ENCODE results near the gene PGA5. TPM values are rescaled to one million over a fixed set of nuclear protein-coding genes. Genes with fewer than 3 reads are reported as not detected.

The PGA5 gene
- total RNA-seq, 1 donor, result not detected

DNA sequence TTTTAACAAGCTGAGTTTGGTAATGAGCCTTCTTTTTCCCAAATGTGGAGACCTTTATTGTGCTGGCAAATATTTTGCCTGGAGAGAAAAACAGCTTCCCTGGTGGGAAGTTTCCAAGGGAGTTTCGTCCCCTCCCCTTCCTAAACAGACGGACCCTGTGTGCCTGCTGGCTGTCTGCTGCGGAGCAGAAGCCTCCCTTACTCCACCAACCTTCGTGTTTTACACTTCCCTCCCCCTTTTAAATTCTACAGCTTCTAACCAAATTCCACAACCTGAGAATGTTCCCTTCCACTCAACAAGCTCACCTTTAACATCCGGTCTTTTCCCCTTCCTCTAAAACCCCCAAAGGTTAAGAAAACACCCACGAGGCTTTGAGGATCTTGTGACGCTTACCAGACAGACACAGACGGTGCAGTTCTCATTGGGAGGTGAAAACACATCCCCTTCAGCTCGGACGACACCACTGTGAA, 37.1 kb downstream of the PGA5 start:
- Histone ChIP-seq H3K4me3 (ENCODE audit: insufficient read depth, low read length) (no peak overlapping the region), H3K9me3 (ENCODE audit: low read depth, low read length) (no peaks in the 10 kb centered on the region), H3K79me2 (ENCODE audit: insufficient read depth, low read length) (no peaks in the 10 kb centered on the region), H4K20me1 (ENCODE audit: insufficient read depth, low read length) (peaks cover 4% of the 10 kb centered on the region), H2AFZ (ENCODE audit: low read length) (no peak overlapping the region), H3K36me3 (ENCODE audit: insufficient read depth, low read length) (peaks cover 3% of the 10 kb centered on the region), H3K27me3 (ENCODE audit: insufficient read depth, low read length) (peaks cover 9% of the 10 kb centered on the region), H3K4me1 (ENCODE audit: insufficient read depth, low read length) (peaks cover 3% of the 10 kb centered on the region), H3K4me2 (ENCODE audit: insufficient read depth, low read length) (no peak overlapping the region), H3K27ac (ENCODE audit: low read depth, low read length) (no peak overlapping the region)
- TF ChIP-seq, protein P1, sequence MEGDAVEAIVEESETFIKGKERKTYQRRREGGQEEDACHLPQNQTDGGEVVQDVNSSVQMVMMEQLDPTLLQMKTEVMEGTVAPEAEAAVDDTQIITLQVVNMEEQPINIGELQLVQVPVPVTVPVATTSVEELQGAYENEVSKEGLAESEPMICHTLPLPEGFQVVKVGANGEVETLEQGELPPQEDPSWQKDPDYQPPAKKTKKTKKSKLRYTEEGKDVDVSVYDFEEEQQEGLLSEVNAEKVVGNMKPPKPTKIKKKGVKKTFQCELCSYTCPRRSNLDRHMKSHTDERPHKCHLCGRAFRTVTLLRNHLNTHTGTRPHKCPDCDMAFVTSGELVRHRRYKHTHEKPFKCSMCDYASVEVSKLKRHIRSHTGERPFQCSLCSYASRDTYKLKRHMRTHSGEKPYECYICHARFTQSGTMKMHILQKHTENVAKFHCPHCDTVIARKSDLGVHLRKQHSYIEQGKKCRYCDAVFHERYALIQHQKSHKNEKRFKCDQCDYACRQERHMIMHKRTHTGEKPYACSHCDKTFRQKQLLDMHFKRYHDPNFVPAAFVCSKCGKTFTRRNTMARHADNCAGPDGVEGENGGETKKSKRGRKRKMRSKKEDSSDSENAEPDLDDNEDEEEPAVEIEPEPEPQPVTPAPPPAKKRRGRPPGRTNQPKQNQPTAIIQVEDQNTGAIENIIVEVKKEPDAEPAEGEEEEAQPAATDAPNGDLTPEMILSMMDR (IDR thresholded peaks at IDR 0.05; ENCODE audit: extremely low read depth, low read depth, low read length), result no peak
- no peak for DNase-seq (ENCODE audit: insufficient read length, low spot score, missing footprints)

DNA sequence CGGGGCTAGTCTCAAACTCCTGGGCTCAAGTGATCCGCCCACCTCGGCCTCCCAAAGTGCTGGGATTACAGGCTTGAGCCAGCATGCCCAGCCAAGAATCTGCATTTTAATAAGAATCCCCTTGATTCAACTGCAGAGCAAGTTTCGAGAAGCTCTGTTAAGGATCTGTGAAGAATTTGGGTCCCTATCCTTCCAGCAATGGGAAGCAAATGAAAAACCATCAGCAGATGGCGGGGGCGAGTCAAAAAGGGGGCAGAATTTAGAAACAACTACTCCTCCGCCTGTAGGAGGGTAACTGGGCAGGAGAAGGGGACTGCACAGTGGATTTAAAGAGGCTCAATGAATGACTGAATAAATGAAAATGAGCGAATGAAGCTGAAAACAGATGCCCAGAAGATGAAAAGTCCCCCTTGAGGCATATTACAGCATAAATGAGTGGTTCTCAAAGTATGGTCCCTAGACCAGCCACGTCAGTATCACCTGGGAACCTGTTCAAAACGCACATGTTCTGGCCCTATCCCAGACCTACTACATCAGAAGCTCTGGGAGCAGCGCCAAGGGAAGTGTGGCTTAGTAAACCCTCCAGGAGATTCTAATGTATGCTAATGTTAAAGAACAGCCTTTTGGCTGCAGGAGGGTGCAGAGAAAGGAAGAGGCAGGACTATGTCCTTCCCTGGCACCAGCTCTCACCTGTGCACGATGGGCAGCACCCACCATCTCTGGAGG, 39.1 kb downstream of the PGA5 start:
- no peak overlapping the region for H3K4me3 ChIP-seq (ENCODE audit: insufficient read depth, low read length)
- no peaks in the 10 kb centered on the region for H3K9me3 ChIP-seq (ENCODE audit: low read depth, low read length)
- peaks cover 15% of the 10 kb centered on the region for H3K36me3 ChIP-seq (ENCODE audit: insufficient read depth, low read length)
- DNase-seq (ENCODE audit: insufficient read length, low spot score, missing footprints), result peak; percentile 49
- H3K27ac ChIP-seq (ENCODE audit: low read depth, low read length), result no peak overlapping the region
- no peaks in the 10 kb centered on the region for H3K79me2 ChIP-seq (ENCODE audit: insufficient read depth, low read length)
- H2AFZ ChIP-seq (ENCODE audit: low read length), result no peak overlapping the region
- peaks cover 3% of the 10 kb centered on the region for H3K4me1 ChIP-seq (ENCODE audit: insufficient read depth, low read length)
- H4K20me1 ChIP-seq (ENCODE audit: insufficient read depth, low read length), result peaks cover 4% of the 10 kb centered on the region
- H3K4me2 ChIP-seq (ENCODE audit: insufficient read depth, low read length), result no peak overlapping the region
- peaks cover 9% of the 10 kb centered on the region for H3K27me3 ChIP-seq (ENCODE audit: insufficient read depth, low read length)
- TF ChIP-seq, protein P1 (IDR thresholded peaks at IDR 0.05; ENCODE audit: extremely low read depth, low read depth, low read length), result no peak

DNA sequence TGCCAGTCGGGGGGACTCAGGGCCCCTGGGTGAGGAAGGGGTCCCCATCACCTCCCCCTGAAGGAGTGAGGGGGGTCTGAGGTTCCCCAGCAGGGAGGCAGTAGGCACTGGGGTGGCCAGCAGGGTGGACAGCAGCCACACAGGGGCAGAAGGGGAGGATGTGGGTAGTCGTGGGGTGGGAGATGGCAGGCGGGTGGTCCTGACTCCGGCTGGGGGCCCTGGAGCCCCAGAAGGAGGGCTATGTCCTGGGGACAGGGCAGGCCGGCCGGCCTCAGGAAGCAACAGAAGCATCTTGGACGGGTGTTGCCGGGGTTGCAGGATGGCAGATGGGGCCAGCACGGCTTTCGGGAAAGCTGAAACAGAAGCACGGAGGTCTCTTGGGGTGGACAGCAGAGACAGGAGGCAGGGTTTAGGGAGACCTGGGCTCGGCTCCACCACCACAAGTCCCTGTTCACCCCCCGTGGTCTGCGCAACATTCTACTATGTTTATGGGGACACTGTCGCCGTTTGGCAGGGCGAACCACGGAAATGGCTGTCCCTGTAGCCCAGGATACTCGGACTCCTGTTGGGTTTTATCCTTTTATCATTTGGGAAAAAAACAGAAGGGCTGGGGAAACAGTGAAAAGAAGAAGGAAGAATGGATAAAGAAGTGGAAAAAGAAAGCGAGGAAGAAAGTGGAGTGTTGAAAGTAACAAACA, 40.1 kb downstream of the PGA5 start:
- H3K4me2 ChIP-seq (ENCODE audit: insufficient read depth, low read length), result peak overlapping the region; percentile 79
- H3K4me1 ChIP-seq (ENCODE audit: insufficient read depth, low read length), result peaks cover 3% of the 10 kb centered on the region
- no peak for DNase-seq (ENCODE audit: insufficient read length, low spot score, missing footprints)
- H2AFZ ChIP-seq (ENCODE audit: low read length), result no peak overlapping the region
- peaks cover 19% of the 10 kb centered on the region for H3K36me3 ChIP-seq (ENCODE audit: insufficient read depth, low read length)
- H3K9me3 ChIP-seq (ENCODE audit: low read depth, low read length), result no peaks in the 10 kb centered on the region
- no peak overlapping the region for H3K27ac ChIP-seq (ENCODE audit: low read depth, low read length)
- H3K4me3 ChIP-seq (ENCODE audit: insufficient read depth, low read length), result peak overlapping the region; percentile 61
- peaks cover 2% of the 10 kb centered on the region for H4K20me1 ChIP-seq (ENCODE audit: insufficient read depth, low read length)
- TF ChIP-seq, protein P1 (IDR thresholded peaks at IDR 0.05; ENCODE audit: extremely low read depth, low read depth, low read length), result no peak
- peaks cover 9% of the 10 kb centered on the region for H3K27me3 ChIP-seq (ENCODE audit: insufficient read depth, low read length)
- H3K79me2 ChIP-seq (ENCODE audit: insufficient read depth, low read length), result no peaks in the 10 kb centered on the region

Data from osteoblast (primary cell).